ENCODE measurements around the gene SGPP2. TPM values are rescaled to one million over a fixed set of nuclear protein-coding genes. Genes with fewer than 3 reads are reported as not detected.
A peak's percentile ranks its signal among the peaks of the same experiment; 100 is the strongest.

Gene SGPP2, protein sequence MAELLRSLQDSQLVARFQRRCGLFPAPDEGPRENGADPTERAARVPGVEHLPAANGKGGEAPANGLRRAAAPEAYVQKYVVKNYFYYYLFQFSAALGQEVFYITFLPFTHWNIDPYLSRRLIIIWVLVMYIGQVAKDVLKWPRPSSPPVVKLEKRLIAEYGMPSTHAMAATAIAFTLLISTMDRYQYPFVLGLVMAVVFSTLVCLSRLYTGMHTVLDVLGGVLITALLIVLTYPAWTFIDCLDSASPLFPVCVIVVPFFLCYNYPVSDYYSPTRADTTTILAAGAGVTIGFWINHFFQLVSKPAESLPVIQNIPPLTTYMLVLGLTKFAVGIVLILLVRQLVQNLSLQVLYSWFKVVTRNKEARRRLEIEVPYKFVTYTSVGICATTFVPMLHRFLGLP
- 48.8 and 56.9 TPM in 2 replicates for total RNA-seq (2022)
- percentile 88 among the genes with signal in this experiment for Bru-seq, nascent RNA
- percentile 79 among the genes with signal in this experiment for BruChase-seq, experiment 1, labeled RNA remaining after a 6-hour chase
- BruChase-seq, experiment 2, labeled RNA remaining after a 2-hour chase = percentile 74 among the genes with signal in this experiment
- long read RNA-seq, transcript SGPP2-201 (5 exons, 3,336 nt) = major isoform, 48 of 129 reads
- long read RNA-seq, partial matches to known transcripts = 45 of 129 reads
- long read RNA-seq, other reads (novel, unspliced or antisense) = 36 of 129 reads

DNA sequence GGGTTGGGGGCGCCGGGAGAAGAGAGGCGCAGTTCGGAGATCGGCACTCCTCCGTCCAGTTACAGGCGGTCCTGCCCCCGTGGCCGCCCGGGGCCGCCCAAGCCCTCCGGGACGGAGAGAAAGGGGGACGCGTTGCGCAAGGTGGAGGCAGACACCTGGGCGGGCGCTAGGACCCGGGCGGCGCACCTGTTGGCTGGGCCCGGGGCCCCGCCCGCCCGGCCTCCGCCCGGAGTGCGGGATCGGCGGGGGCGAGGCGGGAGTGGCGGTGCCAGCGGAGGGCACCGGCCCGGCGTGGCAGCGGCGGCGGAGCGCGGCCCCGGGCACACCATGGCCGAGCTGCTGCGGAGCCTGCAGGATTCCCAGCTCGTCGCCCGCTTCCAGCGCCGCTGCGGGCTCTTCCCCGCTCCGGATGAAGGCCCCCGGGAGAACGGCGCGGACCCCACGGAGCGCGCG is at the start of gene SGPP2:
Gene SGPP2 (plus strand): TSS at position 268 of the 453 bp plus-strand sequence. CDS start 60 bp downstream, at position 328.
- TF ChIP-seq, protein P1, sequence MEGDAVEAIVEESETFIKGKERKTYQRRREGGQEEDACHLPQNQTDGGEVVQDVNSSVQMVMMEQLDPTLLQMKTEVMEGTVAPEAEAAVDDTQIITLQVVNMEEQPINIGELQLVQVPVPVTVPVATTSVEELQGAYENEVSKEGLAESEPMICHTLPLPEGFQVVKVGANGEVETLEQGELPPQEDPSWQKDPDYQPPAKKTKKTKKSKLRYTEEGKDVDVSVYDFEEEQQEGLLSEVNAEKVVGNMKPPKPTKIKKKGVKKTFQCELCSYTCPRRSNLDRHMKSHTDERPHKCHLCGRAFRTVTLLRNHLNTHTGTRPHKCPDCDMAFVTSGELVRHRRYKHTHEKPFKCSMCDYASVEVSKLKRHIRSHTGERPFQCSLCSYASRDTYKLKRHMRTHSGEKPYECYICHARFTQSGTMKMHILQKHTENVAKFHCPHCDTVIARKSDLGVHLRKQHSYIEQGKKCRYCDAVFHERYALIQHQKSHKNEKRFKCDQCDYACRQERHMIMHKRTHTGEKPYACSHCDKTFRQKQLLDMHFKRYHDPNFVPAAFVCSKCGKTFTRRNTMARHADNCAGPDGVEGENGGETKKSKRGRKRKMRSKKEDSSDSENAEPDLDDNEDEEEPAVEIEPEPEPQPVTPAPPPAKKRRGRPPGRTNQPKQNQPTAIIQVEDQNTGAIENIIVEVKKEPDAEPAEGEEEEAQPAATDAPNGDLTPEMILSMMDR (IDR thresholded peaks at IDR 0.05; ENCODE audit: unreplicated experiment) = no peak
- Mint-ChIP-seq H3K36me3 (ENCODE audit: insufficient read depth, unreplicated experiment) (peaks cover 55% of the 10 kb centered on the region), H3K27me3 (ENCODE audit: unreplicated experiment) (no peaks in the 10 kb centered on the region), H3K9me3 (ENCODE audit: low read depth, unreplicated experiment) (no peaks in the 10 kb centered on the region), H3K4me1 (ENCODE audit: low read depth, unreplicated experiment) (peaks cover 30% of the 10 kb centered on the region), H3K27ac (ENCODE audit: unreplicated experiment) (peak within 1 kb of the TSS; percentile 99), H3K4me3 (ENCODE audit: low read depth, unreplicated experiment) (peak within 1 kb of the TSS; percentile 93)
- intact Hi-C loops (cut with micrococcal nuclease; ENCODE audit: unreplicated experiment) = loop anchor here (5.0 kb wide), 1 partner anchor 72 kb away; no protein-coding TSS in a partner anchor
- no TSS peak for BruUV-seq (replicated peaks)
- CTCF ChIA-PET = interaction anchor here (1.0 kb wide), 1 partner anchor 106 kb away, joined by 3 read pairs; no protein-coding TSS in a partner anchor
- DNase-seq = peak; percentile 78

DNA sequence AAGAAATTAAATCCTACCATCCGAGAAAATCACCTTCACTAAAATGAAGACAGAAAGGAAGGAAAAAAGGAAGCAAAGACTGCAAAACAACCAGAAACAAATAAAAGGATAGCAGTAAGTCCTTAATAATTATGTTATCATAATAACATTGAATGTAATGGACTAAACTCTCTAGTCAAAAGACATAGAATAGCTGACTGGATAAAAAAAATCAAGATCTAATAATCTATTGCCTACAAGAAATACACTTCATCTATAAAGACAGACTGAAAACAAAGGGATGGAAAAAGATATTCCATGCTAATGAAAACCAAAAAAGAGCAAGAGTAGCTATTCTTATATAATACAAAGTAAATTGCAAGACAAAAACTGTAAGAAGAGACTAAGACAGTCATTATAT is 48.5 kb upstream of the SGPP2 start:
- no peaks in the 10 kb centered on the region for H3K27me3 Mint-ChIP-seq (ENCODE audit: unreplicated experiment)
- intact Hi-C loops (cut with micrococcal nuclease; ENCODE audit: unreplicated experiment) = no loop called here
- H3K27ac Mint-ChIP-seq (ENCODE audit: unreplicated experiment) = no peak overlapping the region
- no peaks in the 10 kb centered on the region for H3K36me3 Mint-ChIP-seq (ENCODE audit: insufficient read depth, unreplicated experiment)
- TF ChIP-seq, protein P1 (IDR thresholded peaks at IDR 0.05; ENCODE audit: unreplicated experiment) = no peak
- no peak for DNase-seq
- no TSS peak for BruUV-seq (replicated peaks)
- CTCF ChIA-PET = no interaction called here
- peaks cover 5% of the 10 kb centered on the region for H3K9me3 Mint-ChIP-seq (ENCODE audit: low read depth, unreplicated experiment)
- H3K4me1 Mint-ChIP-seq (ENCODE audit: low read depth, unreplicated experiment) = peaks cover 7% of the 10 kb centered on the region
- no peak overlapping the region for H3K4me3 Mint-ChIP-seq (ENCODE audit: low read depth, unreplicated experiment)

DNA sequence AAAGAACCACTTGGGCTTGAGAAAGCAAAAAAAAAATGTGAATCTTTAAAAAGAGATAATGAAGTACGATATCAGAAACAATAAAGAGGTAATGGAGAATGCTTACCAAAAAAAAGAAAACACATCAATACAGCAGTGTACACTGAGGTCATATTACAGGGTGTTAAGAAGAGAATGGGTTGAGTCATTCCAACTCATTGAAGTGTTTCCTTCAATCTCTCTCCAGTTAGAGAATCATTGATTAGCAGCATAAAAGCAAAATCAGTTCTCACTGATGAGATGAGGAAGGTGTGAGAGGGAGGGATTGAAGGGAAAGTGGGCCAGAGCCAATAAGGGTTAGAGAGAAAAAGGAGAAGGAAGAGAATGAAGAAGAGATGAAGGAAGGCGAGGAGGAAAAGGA is 43.9 kb upstream of the SGPP2 start:
- H3K4me1 Mint-ChIP-seq (ENCODE audit: low read depth, unreplicated experiment) = peaks cover 9% of the 10 kb centered on the region
- peaks cover 5% of the 10 kb centered on the region for H3K9me3 Mint-ChIP-seq (ENCODE audit: low read depth, unreplicated experiment)
- DNase-seq = no peak
- intact Hi-C loops (cut with micrococcal nuclease; ENCODE audit: unreplicated experiment) = no loop called here
- BruUV-seq (replicated peaks) = no TSS peak
- H3K4me3 Mint-ChIP-seq (ENCODE audit: low read depth, unreplicated experiment) = no peak overlapping the region
- TF ChIP-seq, protein P1 (IDR thresholded peaks at IDR 0.05; ENCODE audit: unreplicated experiment) = no peak
- H3K36me3 Mint-ChIP-seq (ENCODE audit: insufficient read depth, unreplicated experiment) = no peaks in the 10 kb centered on the region
- CTCF ChIA-PET = no interaction called here
- no peak overlapping the region for H3K27ac Mint-ChIP-seq (ENCODE audit: unreplicated experiment)
- H3K27me3 Mint-ChIP-seq (ENCODE audit: unreplicated experiment) = no peaks in the 10 kb centered on the region

DNA sequence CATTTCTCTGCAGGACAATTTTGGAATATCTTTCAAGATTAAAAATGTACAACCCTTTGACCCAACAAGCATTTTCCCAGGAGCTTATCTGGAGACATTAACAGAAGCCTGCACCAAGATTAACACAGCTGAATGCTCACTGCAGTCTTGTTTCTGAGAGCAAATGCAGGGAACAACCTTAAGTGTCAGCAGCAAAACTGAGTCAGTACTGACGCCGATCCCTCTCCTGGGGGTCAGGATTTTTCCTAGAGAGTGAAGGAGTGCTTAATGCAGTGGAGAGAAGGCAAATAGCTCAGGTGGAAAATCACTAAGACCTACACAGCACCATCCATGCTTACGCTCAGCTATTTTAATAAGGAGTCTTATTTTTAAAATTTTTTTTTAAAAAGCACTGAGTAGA is 42.8 kb upstream of the SGPP2 start:
- BruUV-seq (replicated peaks) = no TSS peak
- Mint-ChIP-seq H3K4me1 (ENCODE audit: low read depth, unreplicated experiment) (peaks cover 9% of the 10 kb centered on the region), H3K4me3 (ENCODE audit: low read depth, unreplicated experiment) (no peak overlapping the region), H3K36me3 (ENCODE audit: insufficient read depth, unreplicated experiment) (no peaks in the 10 kb centered on the region), H3K27ac (ENCODE audit: unreplicated experiment) (no peak overlapping the region), H3K27me3 (ENCODE audit: unreplicated experiment) (no peaks in the 10 kb centered on the region), H3K9me3 (ENCODE audit: low read depth, unreplicated experiment) (peaks cover 5% of the 10 kb centered on the region)
- TF ChIP-seq, protein P1 (IDR thresholded peaks at IDR 0.05; ENCODE audit: unreplicated experiment) = no peak
- no peak for DNase-seq
- intact Hi-C loops (cut with micrococcal nuclease; ENCODE audit: unreplicated experiment) = no loop called here
- CTCF ChIA-PET = no interaction called here

All from Calu3 (cell line).